HEK293 (cell line): ENCODE data around the gene DNAJB6.

Experiments used
- ZNF416 ChIP-seq: fragments of 450-650 bp; formaldehyde crosslinking; IDR thresholded peaks from 2 replicates; pipeline ENCODE4 v1.5.1; 2016; ENCODE audit warnings: missing biosample characterization, missing genetic modification characterization
- ZNF501 ChIP-seq: fragments of 450-650 bp; formaldehyde crosslinking; IDR thresholded peaks from 2 replicates; pipeline ENCODE4 v1.5.1; 2016; ENCODE audit warnings: missing biosample characterization, missing genetic modification characterization
- TF ChIP-seq, protein P1 (sequence below): fragments of 450-650 bp; formaldehyde crosslinking; IDR thresholded peaks from 2 replicates; pipeline ENCODE4 v1.5.1; 2016; ENCODE audit warnings: missing biosample characterization, missing genetic modification characterization
- TF ChIP-seq, protein P2 (sequence below): fragments of 450-650 bp; formaldehyde crosslinking; IDR thresholded peaks from 2 replicates; pipeline ENCODE4 v1.5.1; 2016; ENCODE audit warnings: missing biosample characterization, missing genetic modification characterization

DNA sequence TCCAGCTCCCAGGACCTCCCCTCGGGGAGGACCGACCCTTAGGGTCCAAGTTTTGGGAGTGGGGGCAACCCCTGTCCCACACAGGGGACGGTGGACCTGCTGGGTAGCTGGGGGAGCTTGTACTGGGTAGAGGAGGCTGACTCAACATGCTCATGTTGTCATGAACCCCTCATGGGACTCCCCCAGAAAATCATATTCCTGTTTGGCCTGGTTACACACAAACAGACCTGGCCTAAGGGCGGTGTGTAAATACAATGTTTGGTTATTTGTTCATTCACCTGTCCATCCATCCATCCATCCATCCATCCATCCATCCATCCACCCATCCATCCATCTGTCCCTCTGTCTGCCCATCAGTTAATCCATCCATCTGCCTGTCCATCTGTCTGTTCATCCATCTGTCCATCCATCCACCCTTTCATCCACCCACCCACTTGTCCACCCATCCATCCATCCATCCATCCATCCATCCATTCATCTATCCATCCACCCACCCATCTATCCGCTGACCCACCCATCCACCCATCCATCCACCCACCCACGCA lies 92.9 kb downstream of the DNAJB6 start:
- TF ChIP-seq, protein P1, sequence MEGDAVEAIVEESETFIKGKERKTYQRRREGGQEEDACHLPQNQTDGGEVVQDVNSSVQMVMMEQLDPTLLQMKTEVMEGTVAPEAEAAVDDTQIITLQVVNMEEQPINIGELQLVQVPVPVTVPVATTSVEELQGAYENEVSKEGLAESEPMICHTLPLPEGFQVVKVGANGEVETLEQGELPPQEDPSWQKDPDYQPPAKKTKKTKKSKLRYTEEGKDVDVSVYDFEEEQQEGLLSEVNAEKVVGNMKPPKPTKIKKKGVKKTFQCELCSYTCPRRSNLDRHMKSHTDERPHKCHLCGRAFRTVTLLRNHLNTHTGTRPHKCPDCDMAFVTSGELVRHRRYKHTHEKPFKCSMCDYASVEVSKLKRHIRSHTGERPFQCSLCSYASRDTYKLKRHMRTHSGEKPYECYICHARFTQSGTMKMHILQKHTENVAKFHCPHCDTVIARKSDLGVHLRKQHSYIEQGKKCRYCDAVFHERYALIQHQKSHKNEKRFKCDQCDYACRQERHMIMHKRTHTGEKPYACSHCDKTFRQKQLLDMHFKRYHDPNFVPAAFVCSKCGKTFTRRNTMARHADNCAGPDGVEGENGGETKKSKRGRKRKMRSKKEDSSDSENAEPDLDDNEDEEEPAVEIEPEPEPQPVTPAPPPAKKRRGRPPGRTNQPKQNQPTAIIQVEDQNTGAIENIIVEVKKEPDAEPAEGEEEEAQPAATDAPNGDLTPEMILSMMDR = no peak
- TF ChIP-seq, protein P2, sequence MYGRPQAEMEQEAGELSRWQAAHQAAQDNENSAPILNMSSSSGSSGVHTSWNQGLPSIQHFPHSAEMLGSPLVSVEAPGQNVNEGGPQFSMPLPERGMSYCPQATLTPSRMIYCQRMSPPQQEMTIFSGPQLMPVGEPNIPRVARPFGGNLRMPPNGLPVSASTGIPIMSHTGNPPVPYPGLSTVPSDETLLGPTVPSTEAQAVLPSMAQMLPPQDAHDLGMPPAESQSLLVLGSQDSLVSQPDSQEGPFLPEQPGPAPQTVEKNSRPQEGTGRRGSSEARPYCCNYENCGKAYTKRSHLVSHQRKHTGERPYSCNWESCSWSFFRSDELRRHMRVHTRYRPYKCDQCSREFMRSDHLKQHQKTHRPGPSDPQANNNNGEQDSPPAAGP (tag by site-specific recombination) = no peak
- no peak for TF ChIP-seq ZNF501 (tag by site-specific recombination)
- no peak for TF ChIP-seq ZNF416 (tag by site-specific recombination)
